HepG2 (cell line): ENCODE data around the gene TMOD3. TPM values are rescaled to one million over a fixed set of nuclear protein-coding genes. Genes with fewer than 3 reads are reported as not detected.
A peak's percentile ranks its signal among the peaks of the same experiment; 100 is the strongest.

Source experiments
- BATF2 ChIP-seq: sonication (generic); formaldehyde crosslinking; IDR thresholded peaks from 2 replicates; pipeline ENCODE4 v1.8.0; 2022; ENCODE audit warnings: mild to moderate bottlenecking, missing genetic modification reagents, moderate library complexity
- CEBPG ChIP-seq: IDR thresholded peaks from 2 replicates; pipeline ENCODE4 v1.6.1; 2016
- CHCHD3 ChIP-seq: sonication (generic); formaldehyde crosslinking; IDR thresholded peaks from 2 replicates; pipeline ENCODE4 v1.8.0; 2022; ENCODE audit warnings: mild to moderate bottlenecking, missing genetic modification reagents, moderate library complexity
- ETS1 ChIP-seq: sonication (generic); formaldehyde crosslinking; IDR thresholded peaks from 2 replicates; pipeline ENCODE4 v1.4.0; 2020; ENCODE audit warnings: missing genetic modification reagents
- ETV5 ChIP-seq: IDR thresholded peaks from 2 replicates; pipeline ENCODE4 v1.6.1; 2018; ENCODE audit warnings: missing biosample characterization, missing genetic modification reagents, inconsistent platforms, borderline replicate concordance
- HNRNPK ChIP-seq: fragments of 200-400 bp; formaldehyde crosslinking; IDR thresholded peaks from 2 replicates; pipeline ENCODE4 v1.6.1; 2018; ENCODE audit warnings: low read length, low read depth, moderate library complexity, mild to moderate bottlenecking; ENCODE audit not compliant: poor library complexity, severe bottlenecking
- MLXIP ChIP-seq: sonication (generic); formaldehyde crosslinking; IDR thresholded peaks from 2 replicates; pipeline ENCODE4 v1.9.0; 2021; ENCODE audit warnings: missing genetic modification reagents, borderline replicate concordance
- NFE2L2 ChIP-seq: fragments of 150-350 bp; IDR thresholded peaks from 2 replicates; pipeline ENCODE4 v1.6.1; 2014; ENCODE audit warnings: low read length
- RBM22 ChIP-seq: fragments of 200-400 bp; formaldehyde crosslinking; optimal IDR thresholded peaks from 2 replicates; pipeline ENCODE3; 2017; ENCODE audit warnings: mild to moderate bottlenecking, low read length, moderate library complexity
- RCOR2 ChIP-seq: IDR thresholded peaks from 2 replicates; pipeline ENCODE4 v1.6.1; 2016; ENCODE audit warnings: missing biosample characterization, missing genetic modification reagents
- REXO4 ChIP-seq: sonication (generic); formaldehyde crosslinking; IDR thresholded peaks from 2 replicates; pipeline ENCODE4 v1.8.0; 2022; ENCODE audit warnings: missing genetic modification reagents, mild to moderate bottlenecking, borderline replicate concordance
- TFDP2 ChIP-seq: sonication (generic); formaldehyde crosslinking; IDR thresholded peaks from 2 replicates; pipeline ENCODE4 v1.4.0; 2020; ENCODE audit warnings: missing genetic modification reagents
- THAP7 ChIP-seq: sonication (generic); formaldehyde crosslinking; IDR thresholded peaks from 2 replicates; pipeline ENCODE4 v1.8.1; 2023; ENCODE audit warnings: mild to moderate bottlenecking, missing genetic modification reagents
- ZFP36L1 ChIP-seq: sonication (generic); formaldehyde crosslinking; IDR thresholded peaks from 2 replicates; pipeline ENCODE4 v1.8.0; 2022; ENCODE audit warnings: mild to moderate bottlenecking, missing genetic modification reagents, moderate library complexity
- ZFP82 ChIP-seq: sonication (generic); formaldehyde crosslinking; IDR thresholded peaks from 2 replicates; pipeline ENCODE4 v1.5.1; 2020; ENCODE audit warnings: mild to moderate bottlenecking, missing genetic modification reagents, borderline replicate concordance
- ZFY ChIP-seq: sonication (generic); formaldehyde crosslinking; IDR thresholded peaks from 2 replicates; pipeline ENCODE4 v1.4.0; 2020; ENCODE audit warnings: missing genetic modification reagents
- ZIK1 ChIP-seq: sonication (generic); formaldehyde crosslinking; IDR thresholded peaks from 2 replicates; pipeline ENCODE4 v1.5.0; 2020; ENCODE audit warnings: mild to moderate bottlenecking, low read depth, missing genetic modification reagents, borderline replicate concordance
- ZNF10 ChIP-seq: sonication (generic); formaldehyde crosslinking; IDR thresholded peaks from 2 replicates; pipeline ENCODE4 v1.4.0; 2020; ENCODE audit warnings: mild to moderate bottlenecking, low read depth, missing genetic modification reagents, borderline replicate concordance
- ZNF280B ChIP-seq: sonication (generic); formaldehyde crosslinking; IDR thresholded peaks from 2 replicates; pipeline ENCODE4 v1.5.0; 2020; ENCODE audit warnings: missing genetic modification reagents, mild to moderate bottlenecking, borderline replicate concordance
- ZNF510 ChIP-seq: sonication (generic); formaldehyde crosslinking; IDR thresholded peaks from 2 replicates; pipeline ENCODE4 v1.4.0; 2020; ENCODE audit warnings: low read depth, mild to moderate bottlenecking, missing genetic modification reagents
- polyA plus RNA-seq, 8 experiments: library from polyadenylated mRNA; depleted of rRNA in 3 of 8; stranded (reverse) in 7 of 8; unstranded in 1 of 8; fragments of >200 nt; fragmentation: Illumina TruSeq in 4 of 8; extraction: Trizol in 4 of 8; gene quantifications; 2 replicates each; pipeline versions ENCODE4 v1.2.1 to v1.2.3, GENCODE V29; 2011 to 2016; ENCODE audit warnings: low read depth in 4 of 8, missing spikeins in 1 of 8, mixed read lengths in 1 of 8; ENCODE audit not compliant: insufficient read depth in 1 of 8
- total RNA-seq, 5 experiments: library from RNA; depleted of rRNA; stranded (reverse); fragments of >200 nt; fragmentation: Illumina TruSeq; extraction: Trizol; gene quantifications; 2 replicates each; pipeline ENCODE4 v1.2.3, GENCODE V29; 2016; ENCODE audit warnings: low read depth in 1 of 5

Gene TMOD3
- total and polyA plus RNA-seq, 2 of the 13 experiments (the other 11 are each of a cell fraction or from before 2014, with no cell fraction given): 5.1 to 23.2 TPM

GRCh38 chr15:51936105-51936478, 106.6 kb downstream of the TMOD3 start (continued):
- no peak for TF ChIP-seq ZFY (CRISPR knock-in tag)
- no peak for TF ChIP-seq MLXIP (CRISPR knock-in tag)
- TF ChIP-seq RBM22: peak; percentile 32
- no peak for TF ChIP-seq ZNF10 (CRISPR knock-in tag)
- TF ChIP-seq CEBPG (CRISPR knock-in tag): no peak
- TF ChIP-seq REXO4 (CRISPR knock-in tag): no peak
- TF ChIP-seq ZNF280B: no peak
- TF ChIP-seq ZNF510 (CRISPR knock-in tag): no peak
- no peak for TF ChIP-seq RCOR2 (CRISPR knock-in tag)
- no peak for TF ChIP-seq THAP7 (CRISPR knock-in tag)
- no peak for TF ChIP-seq BATF2
- no peak for TF ChIP-seq ZFP82 (CRISPR knock-in tag)
- no peak for TF ChIP-seq ZFP36L1 (CRISPR knock-in tag)
- no peak for TF ChIP-seq TFDP2 (CRISPR knock-in tag)
- no peak for TF ChIP-seq HNRNPK
- no peak for TF ChIP-seq CHCHD3
- no peak for TF ChIP-seq ETS1 (CRISPR knock-in tag)
- TF ChIP-seq ETV5: no peak
- no peak for TF ChIP-seq ZIK1 (CRISPR knock-in tag)
- no peak for TF ChIP-seq NFE2L2
